Measurements from ENCODE around the gene ASB6. TPM values are rescaled to one million over a fixed set of nuclear protein-coding genes. Genes with fewer than 3 reads are reported as not detected.

Gene ASB6
- total RNA-seq, 2 donors from 2014 or later, result 12.7 to 14.5 TPM

GRCh38 chr9:129648092-129648763 is 6.3 kb upstream of the ASB6 start:
- no peak overlapping the region for H3K27ac ChIP-seq
- intact Hi-C loops (cut with DNase I), result loop anchor here (10.0 kb wide), 1 partner anchor 147 kb away; no protein-coding TSS in a partner anchor
- H3K27me3 ChIP-seq, result no peaks in the 10 kb centered on the region
- DNase-seq (no peak), ATAC-seq (no peak)
- no peak for TF ChIP-seq POLR2A (IDR thresholded peaks at IDR 0.05)
- TF ChIP-seq, protein P1, sequence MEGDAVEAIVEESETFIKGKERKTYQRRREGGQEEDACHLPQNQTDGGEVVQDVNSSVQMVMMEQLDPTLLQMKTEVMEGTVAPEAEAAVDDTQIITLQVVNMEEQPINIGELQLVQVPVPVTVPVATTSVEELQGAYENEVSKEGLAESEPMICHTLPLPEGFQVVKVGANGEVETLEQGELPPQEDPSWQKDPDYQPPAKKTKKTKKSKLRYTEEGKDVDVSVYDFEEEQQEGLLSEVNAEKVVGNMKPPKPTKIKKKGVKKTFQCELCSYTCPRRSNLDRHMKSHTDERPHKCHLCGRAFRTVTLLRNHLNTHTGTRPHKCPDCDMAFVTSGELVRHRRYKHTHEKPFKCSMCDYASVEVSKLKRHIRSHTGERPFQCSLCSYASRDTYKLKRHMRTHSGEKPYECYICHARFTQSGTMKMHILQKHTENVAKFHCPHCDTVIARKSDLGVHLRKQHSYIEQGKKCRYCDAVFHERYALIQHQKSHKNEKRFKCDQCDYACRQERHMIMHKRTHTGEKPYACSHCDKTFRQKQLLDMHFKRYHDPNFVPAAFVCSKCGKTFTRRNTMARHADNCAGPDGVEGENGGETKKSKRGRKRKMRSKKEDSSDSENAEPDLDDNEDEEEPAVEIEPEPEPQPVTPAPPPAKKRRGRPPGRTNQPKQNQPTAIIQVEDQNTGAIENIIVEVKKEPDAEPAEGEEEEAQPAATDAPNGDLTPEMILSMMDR (IDR thresholded peaks at IDR 0.05), result no peak
- H3K4me1 ChIP-seq, result no peaks in the 10 kb centered on the region
- no peak overlapping the region for H3K4me3 ChIP-seq
- WGBS, 2 donors, result 68 to 76% methylated on average over 9 to 16 of the region's 16 CpGs
- no peaks in the 10 kb centered on the region for H3K9me3 ChIP-seq
- no peaks in the 10 kb centered on the region for H3K36me3 ChIP-seq (replicated peaks in 1 of 2; ENCODE audit: insufficient read depth in 1 of 2, low read depth in 2 of 2)

DNA sequence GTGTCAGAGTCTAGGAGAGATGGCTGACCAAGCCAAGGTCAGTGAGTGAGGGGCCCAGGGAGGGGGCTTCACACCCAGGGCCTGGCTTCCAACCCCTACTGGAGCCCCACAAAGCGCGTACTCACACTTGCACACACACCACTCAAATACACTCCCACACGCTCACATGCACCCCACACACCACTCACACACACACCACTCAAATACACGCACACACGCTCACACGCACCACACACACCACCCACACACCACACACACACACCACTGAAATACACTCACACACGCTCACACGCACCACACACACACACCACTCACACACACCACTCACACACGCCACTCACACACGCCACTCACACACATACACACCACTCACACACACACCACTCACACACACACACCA is 5.7 kb upstream of the ASB6 start:
- ATAC-seq, result no peak
- H3K4me1 ChIP-seq, result no peaks in the 10 kb centered on the region
- no peaks in the 10 kb centered on the region for H3K27me3 ChIP-seq
- intact Hi-C loops (cut with DNase I), result loop anchor here (10.0 kb wide), 1 partner anchor 147 kb away; no protein-coding TSS in a partner anchor
- H3K27ac ChIP-seq, result no peak overlapping the region
- no peak overlapping the region for H3K4me3 ChIP-seq
- no peaks in the 10 kb centered on the region for H3K36me3 ChIP-seq (replicated peaks in 1 of 2; ENCODE audit: insufficient read depth in 1 of 2, low read depth in 2 of 2)
- 81 to 82% methylated on average over 10 of the region's 10 CpGs for WGBS, 2 donors
- no peak for DNase-seq
- TF ChIP-seq POLR2A (IDR thresholded peaks at IDR 0.05), result no peak
- TF ChIP-seq, protein P1 (IDR thresholded peaks at IDR 0.05), result no peak
- no peaks in the 10 kb centered on the region for H3K9me3 ChIP-seq

GRCh38 chr9:129646654-129647053 is 4.7 kb upstream of the ASB6 start:
- intact Hi-C loops (cut with DNase I), result loop anchor here (10.0 kb wide), 1 partner anchor 148 kb away; no protein-coding TSS in a partner anchor
- TF ChIP-seq POLR2A (IDR thresholded peaks at IDR 0.05), result no peak
- TF ChIP-seq, protein P1 (IDR thresholded peaks at IDR 0.05), result no peak
- Histone ChIP-seq H3K27me3 (no peaks in the 10 kb centered on the region), H3K27ac (no peak overlapping the region), H3K36me3 (replicated peaks in 1 of 2; ENCODE audit: insufficient read depth in 1 of 2, low read depth in 2 of 2) (no peaks in the 10 kb centered on the region), H3K4me1 (no peaks in the 10 kb centered on the region), H3K9me3 (no peaks in the 10 kb centered on the region), H3K4me3 (no peak overlapping the region)
- no peak for ATAC-seq
- WGBS, 2 donors, result 88 to 95% methylated on average over 7 of the region's 7 CpGs
- no peak for DNase-seq

GRCh38 chr9:129646252-129646651 is 4.3 kb upstream of the ASB6 start:
- Histone ChIP-seq H3K27me3 (no peaks in the 10 kb centered on the region), H3K9me3 (no peaks in the 10 kb centered on the region), H3K36me3 (replicated peaks in 1 of 2; ENCODE audit: insufficient read depth in 1 of 2, low read depth in 2 of 2) (no peaks in the 10 kb centered on the region), H3K4me3 (no peak overlapping the region), H3K4me1 (peaks cover 2% of the 10 kb centered on the region), H3K27ac (no peak overlapping the region)
- no peak for TF ChIP-seq POLR2A (IDR thresholded peaks at IDR 0.05)
- intact Hi-C loops (cut with DNase I), result loop anchor here (10.0 kb wide), 1 partner anchor 149 kb away; no protein-coding TSS in a partner anchor
- no peak for DNase-seq
- WGBS, 2 donors, result 77 to 90% methylated on average over 7 to 12 of the region's 12 CpGs
- ATAC-seq, result no peak

DNA sequence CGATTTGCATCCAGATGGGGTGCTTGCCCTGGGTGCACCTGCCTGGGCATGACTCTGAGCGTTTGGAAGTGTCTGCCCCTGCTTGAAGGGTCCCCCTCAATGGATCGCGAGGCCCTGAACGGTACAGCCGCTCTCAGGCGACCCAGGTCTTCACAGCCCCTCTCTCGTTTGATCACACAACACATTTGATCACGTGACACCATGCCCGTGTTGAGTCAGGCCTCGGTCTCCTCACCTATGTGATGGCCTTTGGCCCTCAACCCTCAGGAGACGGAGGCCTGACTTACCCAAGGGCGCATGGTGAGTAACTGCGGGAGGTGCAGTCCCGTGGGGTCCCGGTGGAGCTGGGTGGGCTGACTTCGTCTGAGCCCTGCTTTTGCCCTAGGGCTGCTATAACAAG is 3.0 kb upstream of the ASB6 start:
- TF ChIP-seq POLR2A (IDR thresholded peaks at IDR 0.05), result no peak
- TF ChIP-seq, protein P1 (IDR thresholded peaks at IDR 0.05), result no peak
- ATAC-seq, result no peak
- Histone ChIP-seq H3K27me3 (no peaks in the 10 kb centered on the region), H3K27ac (no peak overlapping the region), H3K36me3 (replicated peaks in 1 of 2; ENCODE audit: insufficient read depth in 1 of 2, low read depth in 2 of 2) (no peaks in the 10 kb centered on the region), H3K9me3 (no peaks in the 10 kb centered on the region), H3K4me1 (peaks cover 15% of the 10 kb centered on the region), H3K4me3 (no peak overlapping the region)
- no peak for DNase-seq
- 64 to 67% methylated on average over 14 to 17 of the region's 17 CpGs for WGBS, 2 donors
- intact Hi-C loops (cut with DNase I), result loop anchor here (10.0 kb wide), 1 partner anchor 150 kb away; no protein-coding TSS in a partner anchor

All from body of pancreas (tissue), 4 donors.